HG03558 (cell line): Measurements from ENCODE around the gene ILKAP.

ENCODE experiments used
- ATAC-seq: cut with Tn5 transposase; IDR thresholded peaks from one replicate; pipeline ENCODE4 v1.9.1; 2021; ENCODE audit warnings: moderate number of reproducible peaks; ENCODE audit not compliant: unreplicated experiment; ENCODE audit errors: extremely low read depth

Gene ILKAP

GRCh38 chr2:238139196-238140039 lies 64.1 kb downstream of the ILKAP start:
- ATAC-seq, result no peak

GRCh38 chr2:238138331-238139195 lies 64.9 kb downstream of the ILKAP start, which contains the start of gene KLHL30:
KLHL30 (plus strand) TSS chr2:238138668; CDS start chr2:238140755, 2,087 bp downstream.
- ATAC-seq, result no peak

- no peak for ATAC-seq
These were observed 65.6 kb downstream of the ILKAP start for GRCh38 chr2:238137885-238138284.

GRCh38 chr2:238136820-238137537 lies 66.5 kb downstream of the ILKAP start:
- ATAC-seq, result no peak

GRCh38 chr2:238135601-238136150 lies 67.8 kb downstream of the ILKAP start:
- ATAC-seq, result no peak

GRCh38 chr2:238134393-238134785 lies 69.1 kb downstream of the ILKAP start:
- ATAC-seq, result no peak

- ATAC-seq, result no peak
These were observed 69.7 kb downstream of the ILKAP start for GRCh38 chr2:238133499-238134392.

GRCh38 chr2:238132463-238133450 lies 70.7 kb downstream of the ILKAP start:
- ATAC-seq, result no peak

GRCh38 chr2:238131761-238132462 lies 71.6 kb downstream of the ILKAP start:
- ATAC-seq, result no peak

GRCh38 chr2:238130696-238131628 lies 72.5 kb downstream of the ILKAP start:
- ATAC-seq, result no peak

- no peak for ATAC-seq
These were observed 73.3 kb downstream of the ILKAP start for GRCh38 chr2:238130111-238130695.

GRCh38 chr2:238129166-238130010 lies 74.1 kb downstream of the ILKAP start:
- no peak for ATAC-seq

- ATAC-seq, result no peak
These were observed 74.9 kb downstream of the ILKAP start for GRCh38 chr2:238128534-238129001.

- ATAC-seq, result no peak
These were observed 75.4 kb downstream of the ILKAP start for GRCh38 chr2:238128061-238128440.
